ENCODE data around the gene LY6G6F.
A peak's percentile ranks its signal among the peaks of the same experiment; 100 is the strongest.

The LY6G6F gene

DNA sequence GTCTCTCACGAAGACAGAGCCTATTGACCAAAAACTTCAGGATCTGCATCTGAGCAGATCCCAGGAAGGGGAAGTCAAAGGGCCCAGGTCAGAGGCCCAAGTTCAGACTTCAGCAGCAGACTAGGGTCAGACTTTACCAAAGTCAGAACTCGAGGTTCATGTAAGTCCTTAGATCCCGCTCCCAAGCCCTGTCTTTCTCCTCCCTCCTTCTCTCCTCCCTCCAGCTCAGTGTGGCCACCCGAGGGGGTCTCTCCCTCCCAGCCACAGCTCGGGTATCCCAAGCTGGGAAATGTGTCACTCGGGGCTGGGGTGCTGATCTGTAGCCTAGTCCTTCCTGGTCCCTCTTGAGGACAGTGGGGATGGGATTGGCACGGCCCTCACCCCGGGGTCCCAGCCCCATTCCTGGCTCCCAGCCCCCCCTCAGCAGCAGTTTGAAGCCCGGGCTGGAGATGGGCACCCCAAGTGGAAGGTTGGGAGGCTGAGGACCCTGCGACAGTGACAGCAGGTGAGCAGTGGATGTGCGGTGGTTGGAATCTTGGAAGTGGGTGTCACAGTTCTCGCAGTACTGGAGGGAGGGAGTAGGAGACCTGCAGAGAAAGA, 44.4 kb upstream of the LY6G6F start:
- H4K91ac ChIP-seq (ENCODE audit: low read depth, low read length) = no peak overlapping the region
- no CpG with 5 or more reads among the region's 12 CpGs for WGBS (ENCODE audit: extremely low coverage, insufficient coverage, insufficient read length)
- DNase-seq = no peak
- no peak overlapping the region for H2AFZ ChIP-seq (ENCODE audit: insufficient read depth, low read length, poor library complexity)
- no peak overlapping the region for H3K23ac ChIP-seq (ENCODE audit: low read length)
- no peak overlapping the region for H4K8ac ChIP-seq (ENCODE audit: low read depth, low read length)
- H3K27ac ChIP-seq (ENCODE audit: low read depth, low read length) = no peak overlapping the region
- H3K14ac ChIP-seq (ENCODE audit: low read length) = no peak overlapping the region
- H2BK120ac ChIP-seq (ENCODE audit: insufficient read depth, low read length, poor library complexity) = no peak overlapping the region
- no peak overlapping the region for H3K18ac ChIP-seq (ENCODE audit: low read length)
- no peak overlapping the region for H2AK5ac ChIP-seq (ENCODE audit: low read length)
- no peak overlapping the region for H2BK5ac ChIP-seq (ENCODE audit: low read depth, low read length, poor library complexity)
- H3K79me1 ChIP-seq (ENCODE audit: low read length) = peaks cover 25% of the 10 kb centered on the region
- no peak overlapping the region for H3K4ac ChIP-seq (ENCODE audit: low read depth, low read length)
- no peaks in the 10 kb centered on the region for H3K9me3 ChIP-seq (ENCODE audit: insufficient read depth, low read depth, low read length)
- no peak overlapping the region for H3K9ac ChIP-seq (ENCODE audit: low read length)
- peaks cover 31% of the 10 kb centered on the region for H3K79me2 ChIP-seq (ENCODE audit: control insufficient read depth, insufficient read depth, low read length, poor library complexity)
- peaks cover 16 to 22% of the 10 kb centered on the region in 2 experiments for H3K36me3 ChIP-seq (ENCODE audit: control insufficient read depth in 1 of 2, insufficient read depth in 2 of 2, low read length in 2 of 2)
- no peak overlapping the region for H4K12ac ChIP-seq (ENCODE audit: low read depth, low read length)
- peaks cover 20 to 31% of the 10 kb centered on the region in 2 experiments for H3K4me1 ChIP-seq (ENCODE audit: control insufficient read depth in 1 of 2, insufficient read depth in 2 of 2, low read length in 2 of 2)
- no peak overlapping the region for H3K4me3 ChIP-seq (ENCODE audit: low read depth, low read length)
- no peaks in the 10 kb centered on the region for H3K27me3 ChIP-seq (ENCODE audit: insufficient read depth, low read length)
- no peak overlapping the region for H2BK12ac ChIP-seq (ENCODE audit: low read length)
- H3K4me2 ChIP-seq (ENCODE audit: low read length) = no peak overlapping the region

DNA sequence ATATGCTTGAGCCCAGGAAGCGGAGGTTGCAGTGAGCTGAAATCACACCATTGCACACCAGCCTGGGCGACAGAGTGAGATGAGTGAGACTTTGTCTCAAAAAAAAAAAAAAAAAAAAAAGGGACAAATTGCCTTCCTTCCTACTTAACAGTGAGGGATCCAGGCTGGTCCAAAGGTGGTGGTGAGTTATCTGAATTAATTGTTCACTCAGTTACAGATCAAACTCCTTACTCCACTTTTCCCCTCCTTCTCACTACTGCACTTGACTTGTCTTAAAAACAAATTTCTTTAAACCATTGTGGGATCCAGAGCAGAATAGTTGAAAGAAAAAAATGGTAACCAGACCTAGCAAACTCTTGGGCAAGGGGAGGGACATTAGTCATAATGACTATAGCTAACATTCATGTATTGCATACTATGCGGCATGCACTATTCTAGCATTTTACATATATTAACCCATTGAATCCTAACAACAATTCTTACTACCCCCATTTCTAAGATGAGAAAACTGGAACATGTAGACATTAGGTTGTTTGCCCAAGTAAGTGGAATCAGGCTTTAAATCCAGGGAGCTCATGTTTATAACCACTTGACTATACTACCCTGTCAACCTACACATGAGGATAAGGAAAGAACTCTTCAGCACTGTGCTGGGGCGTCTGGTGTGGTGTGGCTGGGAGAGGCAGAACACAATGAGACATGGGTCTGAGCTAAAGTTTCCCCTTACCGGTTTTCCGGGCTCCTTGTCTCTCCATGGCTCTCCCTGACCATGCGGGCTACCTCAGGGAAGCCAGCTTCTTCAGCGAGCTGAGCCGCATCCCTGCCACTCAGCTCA, 43.3 kb upstream of the LY6G6F start:
- H4K12ac ChIP-seq (ENCODE audit: low read depth, low read length) = no peak overlapping the region
- no peak overlapping the region for H2BK120ac ChIP-seq (ENCODE audit: insufficient read depth, low read length, poor library complexity)
- H2BK12ac ChIP-seq (ENCODE audit: low read length) = no peak overlapping the region
- H2AK5ac ChIP-seq (ENCODE audit: low read length) = peak overlapping the region; percentile 40
- WGBS (ENCODE audit: extremely low coverage, insufficient coverage, insufficient read length) = no CpG with 5 or more reads among the region's 9 CpGs
- H3K4me2 ChIP-seq (ENCODE audit: low read length) = peak overlapping the region; percentile 93
- no peaks in the 10 kb centered on the region for H3K27me3 ChIP-seq (ENCODE audit: insufficient read depth, low read length)
- peaks cover 20 to 28% of the 10 kb centered on the region in 2 experiments for H3K4me1 ChIP-seq (ENCODE audit: control insufficient read depth in 1 of 2, insufficient read depth in 2 of 2, low read length in 2 of 2)
- H3K27ac ChIP-seq (ENCODE audit: low read depth, low read length) = no peak overlapping the region
- H3K18ac ChIP-seq (ENCODE audit: low read length) = peak overlapping the region; percentile 38
- no peak overlapping the region for H3K9ac ChIP-seq (ENCODE audit: low read length)
- H4K8ac ChIP-seq (ENCODE audit: low read depth, low read length) = peak overlapping the region; percentile 15
- peaks cover 25% of the 10 kb centered on the region for H3K79me1 ChIP-seq (ENCODE audit: low read length)
- peaks cover 31% of the 10 kb centered on the region for H3K79me2 ChIP-seq (ENCODE audit: control insufficient read depth, insufficient read depth, low read length, poor library complexity)
- H3K36me3 ChIP-seq (ENCODE audit: control insufficient read depth in 1 of 2, insufficient read depth in 2 of 2, low read length in 2 of 2) = peaks cover 17 to 29% of the 10 kb centered on the region in 2 experiments
- DNase-seq = peak in 1 of 2 donors; percentile 17
- no peak overlapping the region for H3K4me3 ChIP-seq (ENCODE audit: low read depth, low read length)
- H2BK5ac ChIP-seq (ENCODE audit: low read depth, low read length, poor library complexity) = no peak overlapping the region
- H3K4ac ChIP-seq (ENCODE audit: low read depth, low read length) = peak overlapping the region; percentile 67
- no peak overlapping the region for H3K14ac ChIP-seq (ENCODE audit: low read length)
- H2AFZ ChIP-seq (ENCODE audit: insufficient read depth, low read length, poor library complexity) = no peak overlapping the region
- H3K9me3 ChIP-seq (ENCODE audit: insufficient read depth, low read depth, low read length) = no peaks in the 10 kb centered on the region
- peak overlapping the region; percentile 28 for H4K91ac ChIP-seq (ENCODE audit: low read depth, low read length)
- no peak overlapping the region for H3K23ac ChIP-seq (ENCODE audit: low read length)

DNA sequence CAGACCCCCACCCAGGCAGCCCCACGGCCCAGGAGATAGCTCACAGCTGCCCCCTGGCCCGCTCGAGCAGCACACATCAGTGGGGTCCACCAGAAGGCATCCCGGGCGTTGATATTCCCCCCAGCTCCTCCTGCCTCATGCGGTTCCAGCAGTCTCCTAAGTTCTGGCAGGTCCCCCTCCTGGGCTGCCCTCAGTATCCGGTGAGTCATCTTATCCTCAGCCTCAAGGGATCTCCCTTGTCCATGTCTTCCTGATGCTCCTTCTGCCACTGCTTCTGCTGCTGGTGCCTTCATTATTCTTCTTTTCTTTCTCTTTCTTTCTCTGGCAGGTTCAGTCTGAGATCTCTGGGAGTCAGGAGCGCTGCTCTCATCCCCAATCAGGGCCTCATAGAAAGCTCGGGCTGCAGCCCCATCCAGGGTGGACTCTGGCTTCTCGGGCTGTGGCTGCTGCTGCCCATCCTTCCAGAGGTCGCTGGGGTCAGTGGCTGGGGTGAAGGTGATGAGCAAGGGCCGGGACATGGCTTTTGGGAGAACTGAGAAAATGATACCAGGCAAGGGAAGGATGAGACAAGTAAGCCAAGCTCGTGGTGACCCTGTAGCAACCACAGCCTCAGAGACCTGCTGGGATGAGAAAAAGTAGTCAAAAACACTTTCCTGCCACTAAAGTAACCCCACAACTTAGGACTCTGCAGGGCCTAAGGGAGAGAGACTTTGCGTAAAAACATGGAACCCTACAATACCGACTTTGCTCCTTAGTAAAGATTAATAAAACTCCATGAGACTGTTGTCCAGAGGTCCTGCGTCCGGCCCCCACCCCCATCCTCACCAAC, 42.5 kb upstream of the LY6G6F start:
- H3K27me3 ChIP-seq (ENCODE audit: insufficient read depth, low read length) = no peaks in the 10 kb centered on the region
- H3K9ac ChIP-seq (ENCODE audit: low read length) = peak overlapping the region; percentile 56
- H3K9me3 ChIP-seq (ENCODE audit: insufficient read depth, low read depth, low read length) = no peaks in the 10 kb centered on the region
- H2BK12ac ChIP-seq (ENCODE audit: low read length) = peak overlapping the region; percentile 34
- H3K27ac ChIP-seq (ENCODE audit: low read depth, low read length) = peak overlapping the region; percentile 93
- H2AFZ ChIP-seq (ENCODE audit: insufficient read depth, low read length, poor library complexity) = no peak overlapping the region
- peak overlapping the region; percentile 73 for H4K8ac ChIP-seq (ENCODE audit: low read depth, low read length)
- WGBS (ENCODE audit: extremely low coverage, insufficient coverage, insufficient read length) = no CpG with 5 or more reads among the region's 17 CpGs
- H3K14ac ChIP-seq (ENCODE audit: low read length) = peak overlapping the region; percentile 81
- peak overlapping the region; percentile 65 for H4K12ac ChIP-seq (ENCODE audit: low read depth, low read length)
- H4K91ac ChIP-seq (ENCODE audit: low read depth, low read length) = peak overlapping the region; percentile 65
- H3K4me3 ChIP-seq (ENCODE audit: low read depth, low read length) = peak overlapping the region; percentile 85
- H3K4me1 ChIP-seq (ENCODE audit: control insufficient read depth in 1 of 2, insufficient read depth in 2 of 2, low read length in 2 of 2) = peaks cover 16 to 23% of the 10 kb centered on the region in 2 experiments
- H3K23ac ChIP-seq (ENCODE audit: low read length) = no peak overlapping the region
- H3K79me2 ChIP-seq (ENCODE audit: control insufficient read depth, insufficient read depth, low read length, poor library complexity) = peaks cover 28% of the 10 kb centered on the region
- H2BK120ac ChIP-seq (ENCODE audit: insufficient read depth, low read length, poor library complexity) = peak overlapping the region; percentile 64
- peaks cover 25% of the 10 kb centered on the region for H3K79me1 ChIP-seq (ENCODE audit: low read length)
- peak overlapping the region; percentile 11 for H2BK5ac ChIP-seq (ENCODE audit: low read depth, low read length, poor library complexity)
- DNase-seq = peak; percentile 23 to 31
- peak overlapping the region; percentile 80 for H2AK5ac ChIP-seq (ENCODE audit: low read length)
- peak overlapping the region; percentile 67 for H3K4ac ChIP-seq (ENCODE audit: low read depth, low read length)
- H3K36me3 ChIP-seq (ENCODE audit: control insufficient read depth in 1 of 2, insufficient read depth in 2 of 2, low read length in 2 of 2) = peaks cover 23 to 35% of the 10 kb centered on the region in 2 experiments
- peak overlapping the region; percentile 93 for H3K4me2 ChIP-seq (ENCODE audit: low read length)
- peak overlapping the region; percentile 42 for H3K18ac ChIP-seq (ENCODE audit: low read length)

Measured in trophoblast cell (in vitro differentiated cells and primary cell).